Heart left ventricle (tissue), 13 donors: ENCODE results near the gene CTXN1.

Experiments
- CTCF ChIP-seq, 12 donors: fragments of 200-600 bp; sonication (generic) in 4 of 12; IDR thresholded peaks; one replicate each; pipeline versions ENCODE4 v1.5.0 to v1.8.0; 2018 to 2022; ENCODE audit warnings: antibody characterized with exemption in 12 of 12, mild to moderate bottlenecking in 5 of 12
- POLR2A ChIP-seq, 2 donors: fragments of 450-650 bp; IDR thresholded peaks; one replicate each; pipeline ENCODE4 v1.6.1; 2017; ENCODE audit warnings: antibody characterized with exemption in 2 of 2, mild to moderate bottlenecking in 2 of 2, moderate library complexity in 2 of 2
- donor health status: ischemic (EF 13 %, LVEDD 7.1; RV severe dilation, severe dysfunction).
- donor health status: DM: no; HTN: yes; CAD: no.
- donor health status: DM: no; HTN: no; CAD: no.
- donor health status: ischemic (EF 25% LVEDD 6.9; RV normal size, moderate dysfunction).
- donor health status: ischemic (EF 25% LVEDD 5.7; RV mildly dilated, moderate dysfunction).
- donor health status: ischemic (EF 35%, LVEDD 5.7; RV mildly dilated, moderate dysfunction).
- donor health status: nonischemic (EF 11% LVEDD 7.7; RV severe dilation, severe dysfunction).
- donor health status: DM: yes; HTN: yes; CAD: no.
- donor health status: PGD.
- donor health status: ischemic (EF 29% LVEDD 5.4; RV normal size, mild dysfunction).
- donor health status: nonischemic (EF 23%, LVEDD 6.1; RV moderate dilation, normal function).

- TF ChIP-seq CTCF (IDR thresholded peaks at IDR 0.05) (no peak), POLR2A (IDR thresholded peaks at IDR 0.05) (no peak)
Observed at GRCh38 chr19:7941895-7942596, 16.1 kb upstream of the CTXN1 start.
